Limb (tissue), 2 donors: ENCODE results near the gene CCDC9.
"Not testable (repeated sequence)": the region's sequence is repeated elsewhere in the genome, so short reads cannot be mapped to it uniquely, and the experiment has no call there.

Experiments
- DNase-seq, 2 donors: peaks; one replicate each; pipeline ENCODE4 v3.0.0-alpha.2; 2016; ENCODE audit errors: extremely low spot score in 2 of 2

Gene CCDC9

GRCh38 chr19:47296036-47296435 is 39.7 kb downstream of the CCDC9 start:
- DNase-seq = peak in 1 of 2 donors; percentile 74

DNA sequence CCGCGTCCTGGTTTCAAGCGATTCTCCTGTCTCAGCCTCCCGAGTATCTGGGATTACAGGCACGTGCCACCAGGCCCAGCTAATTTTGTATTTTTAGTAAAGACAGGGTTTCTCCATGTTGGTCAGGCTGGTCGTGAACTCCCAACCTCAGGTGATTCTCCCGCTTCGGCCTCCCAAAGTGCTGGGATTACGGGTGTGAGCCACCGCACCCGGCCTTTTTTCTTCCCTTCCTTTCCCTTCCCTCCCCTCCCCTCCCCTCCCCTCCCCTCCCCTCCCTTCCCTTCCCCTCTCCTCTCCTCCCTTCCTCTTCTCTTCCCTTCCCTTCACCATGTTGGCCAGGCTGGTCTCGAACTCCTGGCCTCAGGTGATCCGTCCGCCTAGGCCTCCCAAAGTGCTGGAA is 44.5 kb downstream of the CCDC9 start:
- DNase-seq = not testable (repeated sequence)

DNA sequence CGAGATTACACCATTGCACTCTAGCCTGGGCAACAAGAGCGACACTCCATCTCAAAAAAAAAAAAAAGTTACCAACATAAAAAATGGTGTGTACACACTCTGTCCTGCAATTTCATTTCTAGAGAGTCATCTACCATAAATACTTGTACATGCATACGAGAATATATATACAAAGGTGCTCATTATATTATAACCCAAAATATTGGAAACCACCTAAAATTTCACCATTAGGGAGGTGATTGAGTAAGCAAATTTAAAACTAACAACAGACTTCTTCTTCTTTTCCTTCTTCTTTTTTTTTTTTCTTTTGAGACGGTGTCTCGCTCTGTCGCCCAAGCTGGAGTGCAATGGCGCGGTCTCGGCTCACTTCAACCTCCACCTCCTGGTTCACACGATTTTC is 45.9 kb downstream of the CCDC9 start:
- DNase-seq = no peak

DNA sequence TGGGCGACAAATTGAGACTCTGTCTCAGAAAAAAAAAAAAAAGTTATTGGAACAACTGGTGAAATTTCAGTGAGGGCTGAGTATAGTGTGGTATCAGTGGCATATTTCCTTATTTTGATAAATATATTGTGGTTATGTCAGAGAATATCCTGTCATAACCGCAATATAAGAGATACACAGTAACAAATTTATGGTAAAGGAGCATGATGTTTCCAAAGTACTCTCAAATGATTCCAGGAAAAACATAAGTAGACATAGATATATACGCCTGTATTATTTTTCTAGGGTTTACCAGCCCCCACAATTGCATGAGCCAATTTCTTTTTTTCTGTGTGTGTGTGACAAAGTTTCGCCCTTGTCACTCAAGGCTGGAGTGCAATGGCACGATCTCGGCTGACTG is 47.6 kb downstream of the CCDC9 start:
- DNase-seq = no peak

DNA sequence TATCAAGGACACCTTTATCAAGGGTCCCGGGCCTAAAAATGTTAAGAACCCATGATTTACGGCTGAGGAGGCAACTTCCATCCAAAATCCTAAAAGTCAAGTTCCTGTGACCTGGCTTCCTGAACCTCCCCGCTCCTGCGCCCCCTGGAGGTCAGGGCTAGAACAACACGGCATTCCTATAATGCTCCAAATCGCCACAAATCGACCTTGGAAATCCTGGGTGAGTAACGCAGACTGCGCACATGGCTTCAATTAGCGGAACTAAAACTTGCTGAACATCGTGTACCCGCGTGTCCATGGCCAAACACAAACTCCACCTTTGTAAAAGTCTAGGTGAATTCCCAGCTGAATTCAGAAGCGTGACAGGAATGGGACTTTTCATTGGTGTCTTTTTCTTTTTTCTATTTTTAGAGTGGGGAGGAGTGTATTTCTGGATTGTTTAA is 49.0 kb downstream of the CCDC9 start:
- DNase-seq = peak; percentile 21 to 59

- no peak for DNase-seq
These were observed 50.0 kb downstream of the CCDC9 start for GRCh38 chr19:47306303-47306702.

DNA sequence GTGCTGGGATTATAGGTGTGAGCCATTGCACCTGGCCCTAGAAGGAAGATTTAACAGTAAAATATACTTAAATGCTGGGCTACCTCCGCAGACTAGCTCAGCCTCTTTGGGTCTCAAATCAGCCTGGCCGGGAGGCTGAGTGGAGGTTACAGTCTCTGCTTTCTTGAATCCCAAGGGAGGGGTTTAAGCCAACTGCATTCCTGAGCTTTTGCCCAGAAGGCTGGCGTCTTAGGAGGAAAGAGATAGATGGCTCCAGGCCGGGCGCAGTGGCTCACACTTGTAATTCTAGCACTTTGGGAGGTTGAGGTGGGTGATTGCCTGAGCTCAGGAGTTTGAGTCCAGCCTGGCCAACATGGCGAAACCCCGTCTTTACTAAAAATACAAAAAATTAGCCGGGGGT is 52.7 kb downstream of the CCDC9 start:
- no peak for DNase-seq

GRCh38 chr19:47309608-47310007 is 53.3 kb downstream of the CCDC9 start, which contains the start of gene C5AR1:
C5AR1 (plus strand) TSS chr19:47309861; CDS start chr19:47309896, 35 bp downstream.
- DNase-seq = no peak

GRCh38 chr19:47310323-47310722 is 54.0 kb downstream of the CCDC9 start:
- DNase-seq = no peak

DNA sequence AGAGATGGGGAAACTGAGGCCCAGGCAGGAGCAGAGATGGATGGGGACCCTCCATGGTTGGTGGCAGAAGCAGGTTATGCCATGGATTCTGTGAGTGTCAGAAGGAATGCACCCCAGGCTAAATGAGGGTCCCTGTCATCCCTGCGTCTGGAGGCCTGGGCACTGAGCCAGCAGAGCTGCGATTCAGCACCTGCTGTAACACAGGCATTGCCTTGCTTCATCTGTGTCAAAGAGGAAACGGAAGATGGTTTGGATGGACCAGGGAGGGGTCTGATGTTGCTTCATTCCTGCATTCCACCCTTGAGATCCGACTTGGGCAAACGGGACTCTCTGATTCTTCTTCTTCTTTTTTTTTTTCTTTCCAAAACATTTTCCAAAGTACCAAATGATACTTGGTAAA is 54.5 kb downstream of the CCDC9 start:
- peak in 1 of 2 donors; percentile 53 for DNase-seq

DNA sequence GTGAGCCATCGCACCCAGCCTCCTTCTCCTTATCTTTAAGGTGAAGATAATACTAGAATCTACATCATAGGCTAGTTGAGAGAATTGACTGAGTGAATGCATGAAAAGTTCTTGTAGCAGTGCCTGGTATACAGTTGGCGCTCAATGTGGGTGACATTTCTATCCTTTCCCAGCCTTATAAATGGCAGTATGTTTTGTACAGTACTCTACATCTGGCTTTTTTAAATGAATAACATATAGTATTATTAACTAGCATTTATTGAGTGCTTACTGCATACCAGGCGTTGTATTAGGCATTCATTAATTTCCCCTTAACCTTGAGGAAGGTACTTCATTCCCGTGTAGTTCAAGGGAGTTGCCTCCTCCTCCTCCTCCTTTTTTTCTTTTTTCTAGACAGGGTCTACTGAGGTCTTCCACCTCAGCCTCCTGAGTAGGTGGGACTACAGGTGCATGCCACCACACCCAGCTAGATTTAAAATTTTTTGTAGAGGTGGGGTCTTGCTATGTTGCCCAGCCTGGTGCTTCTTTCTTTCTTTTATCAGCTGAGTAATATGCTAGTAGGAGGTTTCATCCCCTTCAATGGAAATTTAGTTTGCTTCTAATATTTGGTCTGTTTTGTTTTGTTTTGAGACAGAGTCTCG is 56.2 kb downstream of the CCDC9 start:
- no peak for DNase-seq

DNA sequence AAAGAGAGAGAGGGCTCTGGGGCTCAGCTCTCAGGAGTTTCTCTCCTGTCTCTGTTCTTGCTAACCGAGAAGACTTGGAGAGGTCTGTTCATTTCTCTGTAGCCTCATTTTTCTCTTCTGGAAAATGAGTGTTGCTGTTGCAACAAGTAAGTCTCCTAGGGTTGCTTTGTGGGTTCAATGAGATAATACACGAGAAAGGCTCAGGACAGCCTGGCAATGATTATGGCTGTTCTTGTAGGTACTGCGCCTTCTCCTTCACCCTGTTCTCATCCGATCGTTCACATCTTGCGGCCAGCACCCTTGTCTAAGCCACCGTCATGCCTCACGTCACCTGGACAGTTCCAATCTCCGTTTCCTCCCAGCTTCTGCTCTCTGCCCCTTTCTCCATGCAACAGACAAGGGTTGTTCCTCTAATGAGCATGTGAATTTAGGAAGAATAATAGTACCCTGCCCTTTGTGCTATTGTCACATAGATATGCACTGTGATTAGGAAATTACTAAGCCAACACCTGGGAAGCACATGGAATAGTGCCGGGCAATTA is 57.5 kb downstream of the CCDC9 start:
- no peak for DNase-seq

GRCh38 chr19:47315125-47315821 is 58.9 kb downstream of the CCDC9 start:
- DNase-seq = no peak

GRCh38 chr19:47316513-47316912 is 60.2 kb downstream of the CCDC9 start:
- DNase-seq = no peak

GRCh38 chr19:47319923-47320871 is 63.9 kb downstream of the CCDC9 start:
- DNase-seq = no peak
